Transverse colon (tissue), 4 donors: ENCODE results near the gene DMRTA2. TPM values are rescaled to one million over a fixed set of nuclear protein-coding genes. Genes with fewer than 3 reads are reported as not detected.

Experiments used
- DNase-seq: peaks from one replicate; pipeline ENCODE4 v3.0.0-alpha.2; 2019
- H3K27ac ChIP-seq, 4 donors: fragments of 200-600 bp; sonication (generic); 2 replicates each; pipeline ENCODE4 v1.5.1; 2016 to 2018; ENCODE audit warnings: inconsistent platforms in 4 of 4
- H3K27me3 ChIP-seq: fragments of 200-600 bp; sonication (generic); 2 replicates; pipeline ENCODE4 v1.5.1; 2017; ENCODE audit warnings: inconsistent platforms
- H3K36me3 ChIP-seq, 4 donors: fragments of 200-600 bp; sonication (generic); 2 replicates each; pipeline ENCODE4 v1.5.1; 2017 to 2019; ENCODE audit warnings: inconsistent platforms in 4 of 4
- H3K4me1 ChIP-seq, 4 donors: fragments of 200-600 bp; sonication (generic); 2 replicates each; pipeline ENCODE4 v1.5.1; 2017 to 2020; ENCODE audit warnings: inconsistent platforms in 4 of 4
- H3K4me3 ChIP-seq, 4 donors: fragments of 200-600 bp; sonication (generic); 1 replicate in 1 of 4; 2 replicates in 3 of 4; pipeline versions ENCODE4 v1.5.1 to v1.6.1; 2017 to 2019; ENCODE audit warnings: inconsistent platforms in 4 of 4
- H3K9me3 ChIP-seq, 2 donors: fragments of 200-600 bp; sonication (generic); 2 replicates each; pipeline ENCODE4 v1.5.1; 2017 to 2019; ENCODE audit warnings: inconsistent platforms in 2 of 2
- CTCF ChIP-seq, 5 experiments: fragments of 200-600 bp in 3 of 5; fragments of 450-650 bp in 2 of 5; sonication (generic) in 3 of 5; IDR thresholded peaks; 1 replicate in 2 of 5; 2 replicates in 3 of 5; pipeline ENCODE4 v1.5.1; 2016 to 2017; ENCODE audit warnings: antibody characterized with exemption in 5 of 5, inconsistent platforms in 3 of 5, mild to moderate bottlenecking in 2 of 5, moderate library complexity in 1 of 5
- EP300 ChIP-seq: sonication (generic); formaldehyde crosslinking; IDR thresholded peaks from one replicate; pipeline ENCODE4 v1.6.1; 2017; ENCODE audit warnings: antibody characterized with exemption, low read depth
- POLR2A ChIP-seq: fragments of 450-650 bp; IDR thresholded peaks from one replicate; pipeline ENCODE4 v1.6.1; 2016; ENCODE audit warnings: antibody characterized with exemption, mild to moderate bottlenecking, moderate library complexity
- POLR2AphosphoS5 ChIP-seq, 3 donors: sonication (generic); formaldehyde crosslinking; IDR thresholded peaks; one replicate each; pipeline ENCODE4 v1.6.1; 2016; ENCODE audit warnings: antibody characterized with exemption in 3 of 3
- WGBS, 2 donors: methylation state at CpG; one replicate each; pipeline ENCODE4 v1.1.5; 2018; ENCODE audit warnings: low coverage in 1 of 2; 5-methylcytosine and 5-hydroxymethylcytosine counted together
- in situ Hi-C, 4 donors: fragments of 200-750 bp; cut with MboI; loops; one replicate each; pipeline versions ENCODE4 v1.15.0 to v1.15.1; 2017; ENCODE audit warnings: low sequenced_read_pairs in 3 of 4, low pct_ligation_motif_present in 1 of 4, low pct_unique_long_range_greater_than_20kb in 1 of 4
- intact Hi-C: fragments of 100-400 bp; cut with DNase I; formaldehyde crosslinking; loops from one replicate; pipeline ENCODE4 v1.15.1; 2023; ENCODE audit warnings: low total_unique reads
- total RNA-seq, 4 donors: library from RNA; depleted of rRNA; stranded (reverse); fragments of >200 nt; gene quantifications; one replicate each; pipeline ENCODE4 v1.1.0, GENCODE V29; 2016

DMRTA2 gene
- total RNA-seq, 4 donors from 2014 or later = not detected

DNA sequence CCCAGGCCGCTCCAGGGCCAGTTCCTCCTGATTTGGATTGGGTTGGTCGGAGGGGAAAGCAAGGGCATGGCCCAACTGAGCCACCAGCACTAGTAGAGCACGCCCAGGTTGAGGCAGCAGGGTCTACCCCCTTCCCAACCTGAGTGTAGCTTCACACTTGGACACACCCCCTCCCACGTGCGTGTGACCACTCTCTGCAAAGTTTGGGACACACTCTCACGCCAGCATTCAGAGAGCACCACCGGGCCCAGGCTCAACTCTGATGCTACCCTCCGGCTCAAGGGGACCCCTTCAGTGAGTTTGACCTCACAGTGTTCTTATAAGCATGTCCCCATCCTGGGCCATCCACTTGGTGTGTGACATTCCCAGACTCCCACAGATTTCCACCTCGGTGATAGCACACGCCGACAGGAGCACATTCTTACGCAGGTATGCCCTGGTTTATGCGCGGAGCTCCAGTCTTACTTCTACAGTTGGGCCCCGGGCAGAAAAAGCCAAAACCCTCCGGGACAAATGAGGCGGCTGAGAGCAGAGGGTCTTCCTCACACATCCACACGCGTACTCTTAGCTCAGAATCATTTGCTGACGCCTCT is 3.0 kb upstream of the DMRTA2 start:
- no peak for DNase-seq
- Histone ChIP-seq H3K27me3 (peaks cover 100% of the 10 kb centered on the region), H3K4me3 (no peak overlapping the region), H3K9me3 (no peaks in the 10 kb centered on the region), H3K4me1 (peaks cover 16 to 54% (median 34%) of the 10 kb centered on the region in 4 donors), H3K27ac (no peak overlapping the region), H3K36me3 (no peaks in the 10 kb centered on the region)
- TF ChIP-seq CTCF (IDR thresholded peaks at IDR 0.05) (no peak), POLR2AphosphoS5 (IDR thresholded peaks at IDR 0.05) (no peak), POLR2A (no peak), EP300 (no peak)
- 14% methylated on average over 19 of the region's 20 CpGs; no CpG with 5 or more reads in 1 of the 2 donors for WGBS, 2 donors
- intact Hi-C loops = no loop called here
- in situ Hi-C loops = no loop called here

DNA sequence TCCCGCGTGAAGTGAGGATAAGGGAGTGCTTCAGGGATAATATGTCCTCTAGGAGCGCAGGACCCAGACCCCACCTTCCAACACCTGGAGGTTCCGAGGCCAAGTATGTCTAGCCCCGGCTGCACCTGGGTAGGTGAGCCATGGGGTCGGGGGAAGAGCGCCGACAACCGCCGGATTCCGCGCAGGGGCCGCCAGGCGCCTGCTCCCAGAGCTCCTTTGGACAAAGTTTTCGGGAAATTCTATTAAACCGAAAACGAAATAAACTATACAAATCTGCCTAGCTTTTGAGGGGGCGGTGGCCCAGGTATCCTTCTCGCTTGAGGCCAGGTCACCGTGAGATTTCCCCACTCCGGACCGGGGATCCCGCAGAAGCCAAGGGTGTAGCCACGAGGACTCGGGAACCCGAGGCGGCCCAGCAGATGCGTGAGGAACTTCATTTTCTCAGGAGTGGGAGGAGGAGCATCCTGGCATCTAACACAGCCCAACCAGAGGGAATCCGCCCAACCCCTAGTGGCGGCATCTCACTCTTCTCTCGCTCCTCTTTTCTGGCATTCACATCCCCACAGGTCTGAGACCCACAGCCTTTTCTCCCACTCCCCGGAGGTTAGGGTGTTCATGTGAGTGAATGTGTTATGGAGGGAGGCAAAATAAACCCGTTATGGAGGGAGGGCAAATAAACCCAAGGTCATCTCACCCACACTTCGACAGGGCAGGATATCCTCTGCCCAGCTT is 2.3 kb upstream of the DMRTA2 start:
- TF ChIP-seq CTCF (IDR thresholded peaks at IDR 0.05) (no peak), POLR2AphosphoS5 (IDR thresholded peaks at IDR 0.05) (peak in 2 of 3 donors; percentile 21 to 47)
- intact Hi-C loops (no loop called here), in situ Hi-C loops (no loop called here)
- H3K9me3 ChIP-seq = no peaks in the 10 kb centered on the region
- no peak overlapping the region for H3K4me3 ChIP-seq
- H3K27me3 ChIP-seq = peaks cover 100% of the 10 kb centered on the region
- no peak overlapping the region for H3K27ac ChIP-seq
- DNase-seq = no peak
- H3K36me3 ChIP-seq = no peaks in the 10 kb centered on the region
- peaks cover 16 to 61% (median 40%) of the 10 kb centered on the region in 4 donors for H3K4me1 ChIP-seq
- WGBS, 2 donors = 17 to 18% methylated on average over 1 to 34 of the region's 34 CpGs

DNA sequence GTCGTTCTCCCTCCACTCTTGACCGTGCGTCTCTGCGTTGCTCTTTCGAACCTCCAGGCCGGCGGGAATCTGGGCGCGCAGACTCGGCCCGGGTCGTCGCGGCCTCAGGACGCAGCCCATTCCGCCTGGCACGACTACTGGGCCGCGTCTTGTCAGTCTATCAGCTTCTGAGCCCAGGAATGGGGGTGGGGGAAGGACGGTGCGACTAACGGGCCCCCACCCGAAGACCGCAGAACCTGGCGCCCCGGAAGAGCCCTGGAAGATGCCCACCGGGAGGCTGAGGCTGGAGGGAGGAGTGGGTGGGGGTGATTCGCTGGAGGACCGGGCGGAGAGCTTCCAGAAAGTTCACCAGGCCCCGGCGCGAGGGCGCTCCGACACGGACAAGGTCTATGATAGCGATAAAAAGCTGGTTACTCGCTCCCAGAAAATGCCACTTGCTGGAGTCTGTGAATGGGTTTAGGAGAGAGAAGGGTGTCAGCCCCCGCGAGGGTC is 1.7 kb upstream of the DMRTA2 start:
- Histone ChIP-seq H3K27ac (no peak overlapping the region), H3K4me1 (peaks cover 16 to 63% (median 40%) of the 10 kb centered on the region in 4 donors), H3K9me3 (no peaks in the 10 kb centered on the region), H3K36me3 (no peaks in the 10 kb centered on the region), H3K4me3 (peak overlapping the region in 1 of 4 donors; percentile 50), H3K27me3 (peaks cover 100% of the 10 kb centered on the region)
- WGBS, 2 donors = 17 to 21% methylated on average over 1 to 40 of the region's 40 CpGs
- in situ Hi-C loops (no loop called here), intact Hi-C loops (no loop called here)
- TF ChIP-seq POLR2A = no peak
- no peak for TF ChIP-seq EP300
- no peak for TF ChIP-seq POLR2AphosphoS5 (IDR thresholded peaks at IDR 0.05)
- TF ChIP-seq CTCF (IDR thresholded peaks at IDR 0.05) = no peak
- no peak for DNase-seq

DNA sequence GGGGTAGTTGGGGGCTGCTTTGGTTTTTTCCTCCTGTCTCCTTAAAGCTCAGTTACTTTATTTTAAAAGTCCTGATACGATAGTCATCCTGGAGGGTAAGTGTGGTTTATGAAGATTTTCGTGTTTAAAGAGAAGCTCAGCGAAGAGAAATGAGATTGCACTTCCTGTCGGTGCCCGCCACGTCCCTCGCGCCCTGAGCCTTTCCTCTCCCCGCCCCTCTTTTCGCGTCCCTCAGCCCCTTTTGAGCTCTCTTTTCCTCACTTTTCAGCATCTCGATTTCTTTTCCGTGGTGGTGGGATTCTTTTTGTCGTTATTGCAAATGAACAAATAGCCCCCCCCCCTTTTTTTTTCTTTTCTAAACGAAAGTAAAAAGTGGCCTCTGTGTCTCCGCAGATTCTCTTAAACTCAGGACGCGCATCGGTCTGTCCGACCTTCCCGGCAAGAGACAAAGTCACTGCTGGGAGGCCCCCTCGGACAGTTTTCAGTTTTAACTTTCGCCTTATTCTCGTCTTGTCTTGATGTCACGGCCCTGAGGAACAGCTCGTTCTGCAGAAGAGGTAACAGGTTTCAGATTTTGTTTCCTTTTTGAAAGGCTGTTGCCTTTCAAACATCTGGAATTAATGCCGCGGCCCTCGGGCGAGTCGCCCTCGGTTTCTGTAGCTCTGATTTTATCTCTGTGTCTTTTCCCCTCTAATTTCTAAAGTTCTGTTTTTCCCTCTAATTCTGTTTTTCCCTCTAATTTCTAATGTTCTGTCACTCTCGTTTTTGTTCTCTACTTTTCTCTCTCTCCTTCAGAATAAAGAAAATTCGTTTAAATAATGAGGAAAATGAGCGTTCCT is 1.0 kb upstream of the DMRTA2 start:
- TF ChIP-seq CTCF (IDR thresholded peaks at IDR 0.05) (no peak), POLR2AphosphoS5 (IDR thresholded peaks at IDR 0.05) (peak in 1 of 3 donors; percentile 32)
- intact Hi-C loops = no loop called here
- 3 to 11% methylated on average over 28 to 35 of the region's 35 CpGs for WGBS, 2 donors
- H3K27me3 ChIP-seq = peaks cover 100% of the 10 kb centered on the region
- H3K4me3 ChIP-seq = peak overlapping the region in 3 of 4 donors; percentile 3 to 50 (median 31)
- H3K36me3 ChIP-seq = no peaks in the 10 kb centered on the region
- H3K27ac ChIP-seq = no peak overlapping the region
- peaks cover 16 to 69% (median 44%) of the 10 kb centered on the region in 4 donors for H3K4me1 ChIP-seq
- no peak for DNase-seq
- H3K9me3 ChIP-seq = no peaks in the 10 kb centered on the region
- in situ Hi-C loops = no loop called here
